Fibroblast of villous mesenchyme (primary cell): Measurements from ENCODE around the gene ADAT2. TPM values are rescaled to one million over a fixed set of nuclear protein-coding genes. Genes with fewer than 3 reads are reported as not detected.
A peak's percentile ranks its signal among the peaks of the same experiment; 100 is the strongest.

ENCODE experiments used
- DNase-seq: peaks from one replicate; pipeline ENCODE4 v3.0.0-alpha.2; 2010; ENCODE audit warnings: low read depth
- H3K4me3 ChIP-seq: 2 replicates; pipeline ENCODE4 v1.5.1; 2011; ENCODE audit warnings: low read depth, mild to moderate bottlenecking, low read length
- CTCF ChIP-seq: IDR thresholded peaks from 2 replicates; pipeline ENCODE4 v1.5.1; 2012; ENCODE audit warnings: low read depth, mild to moderate bottlenecking, low read length; ENCODE audit not compliant: insufficient read depth
- total RNA-seq: library from RNA; depleted of rRNA; stranded (reverse); fragments of >200 nt; gene quantifications from 2 replicates; pipeline ENCODE4 v1.2.3, GENCODE V29; 2012

Gene ADAT2
- total RNA-seq, 1 donor, result 3.0 TPM

- no peak for DNase-seq
- no peak for TF ChIP-seq CTCF
- no peak overlapping the region for H3K4me3 ChIP-seq
Observed at GRCh38 chr6:143426026-143426425, 24.5 kb downstream of the ADAT2 start.

GRCh38 chr6:143419526-143419925 is 31.0 kb downstream of the ADAT2 start:
- no peak overlapping the region for H3K4me3 ChIP-seq
- no peak for TF ChIP-seq CTCF
- no peak for DNase-seq

GRCh38 chr6:143414769-143415168 is 35.7 kb downstream of the ADAT2 start:
- H3K4me3 ChIP-seq, result no peak overlapping the region
- no peak for DNase-seq
- TF ChIP-seq CTCF, result no peak

GRCh38 chr6:143410859-143411270 is 39.6 kb downstream of the ADAT2 start:
- peak; percentile 56 for DNase-seq
- TF ChIP-seq CTCF, result no peak
- no peak overlapping the region for H3K4me3 ChIP-seq

GRCh38 chr6:143408787-143409162 is 41.7 kb downstream of the ADAT2 start:
- DNase-seq, result no peak
- no peak overlapping the region for H3K4me3 ChIP-seq
- no peak for TF ChIP-seq CTCF

GRCh38 chr6:143408151-143408786 is 42.2 kb downstream of the ADAT2 start:
- no peak for TF ChIP-seq CTCF
- no peak overlapping the region for H3K4me3 ChIP-seq
- no peak for DNase-seq

GRCh38 chr6:143406673-143407072 is 43.8 kb downstream of the ADAT2 start:
- TF ChIP-seq CTCF, result no peak
- no peak for DNase-seq

More at GRCh38 chr6:143406673-143407072, 43.8 kb downstream of the ADAT2 start:
- H3K4me3 ChIP-seq, result no peak overlapping the region
